Measurements from ENCODE around the gene UQCRQ. TPM values are rescaled to one million over a fixed set of nuclear protein-coding genes. Genes with fewer than 3 reads are reported as not detected.

UQCRQ gene
- total and polyA plus RNA-seq, 2 of the 13 experiments (the other 11 are each of a cell fraction or from before 2014, with no cell fraction given) = 257 to 575 TPM

GRCh38 chr5:132866342-132867045 lies at the start of gene UQCRQ, which contains the start of gene GDF9 (continued):
- TF ChIP-seq BCLAF1 (IDR thresholded peaks at IDR 0.05) = no peak
- TF ChIP-seq E2F1 (CRISPR knock-in tag; IDR thresholded peaks at IDR 0.05) = peak; percentile 68
- TF ChIP-seq ZNF382 (CRISPR knock-in tag; IDR thresholded peaks at IDR 0.05; ENCODE audit: borderline replicate concordance) = no peak
- 0 out of 2 replicates have a peak, but pooled peaks have one; percentile 50 for TF ChIP-seq ZBTB4 (CRISPR knock-in tag; IDR thresholded peaks at IDR 0.05; ENCODE audit: borderline replicate concordance)
- peak; percentile 93 for TF ChIP-seq DRAP1 (CRISPR knock-in tag; IDR thresholded peaks at IDR 0.05)
- TF ChIP-seq ADNP (CRISPR knock-in tag; IDR thresholded peaks at IDR 0.05) = no peak
- no peak for TF ChIP-seq ZXDC (CRISPR knock-in tag; IDR thresholded peaks at IDR 0.05)
- no peak; the same call in 1 of the 2 replicates for TF ChIP-seq XBP1 (CRISPR knock-in tag; IDR thresholded peaks at IDR 0.05)
- TF ChIP-seq EEA1 (CRISPR knock-in tag; IDR thresholded peaks at IDR 0.05; ENCODE audit: borderline replicate concordance) = peak; percentile 90
- 0 out of 2 replicates have a peak, but pooled peaks have one; percentile 57 for TF ChIP-seq ZNF761 (CRISPR knock-in tag; conservative IDR thresholded peaks at IDR 0.05)
- TF ChIP-seq GMEB2 (CRISPR knock-in tag; IDR thresholded peaks at IDR 0.05; ENCODE audit: low read depth) = no peak
